NCI-H774 (cell line): ENCODE results near the gene NTRK2.
A peak's percentile ranks its signal among the peaks of the same experiment; 100 is the strongest.

Source experiments
- DNase-seq: peaks from one replicate; lab custom pipeline; 2025; lab: John Stamatoyannopoulos, UW

Gene NTRK2

GRCh38 chr9:84780385-84780784, 110.9 kb downstream of the NTRK2 start:
- DNase-seq = no peak

GRCh38 chr9:84781458-84781857, 111.9 kb downstream of the NTRK2 start:
- DNase-seq = no peak

- DNase-seq = no peak
Observed at GRCh38 chr9:84781931-84782866, 112.7 kb downstream of the NTRK2 start.

DNA sequence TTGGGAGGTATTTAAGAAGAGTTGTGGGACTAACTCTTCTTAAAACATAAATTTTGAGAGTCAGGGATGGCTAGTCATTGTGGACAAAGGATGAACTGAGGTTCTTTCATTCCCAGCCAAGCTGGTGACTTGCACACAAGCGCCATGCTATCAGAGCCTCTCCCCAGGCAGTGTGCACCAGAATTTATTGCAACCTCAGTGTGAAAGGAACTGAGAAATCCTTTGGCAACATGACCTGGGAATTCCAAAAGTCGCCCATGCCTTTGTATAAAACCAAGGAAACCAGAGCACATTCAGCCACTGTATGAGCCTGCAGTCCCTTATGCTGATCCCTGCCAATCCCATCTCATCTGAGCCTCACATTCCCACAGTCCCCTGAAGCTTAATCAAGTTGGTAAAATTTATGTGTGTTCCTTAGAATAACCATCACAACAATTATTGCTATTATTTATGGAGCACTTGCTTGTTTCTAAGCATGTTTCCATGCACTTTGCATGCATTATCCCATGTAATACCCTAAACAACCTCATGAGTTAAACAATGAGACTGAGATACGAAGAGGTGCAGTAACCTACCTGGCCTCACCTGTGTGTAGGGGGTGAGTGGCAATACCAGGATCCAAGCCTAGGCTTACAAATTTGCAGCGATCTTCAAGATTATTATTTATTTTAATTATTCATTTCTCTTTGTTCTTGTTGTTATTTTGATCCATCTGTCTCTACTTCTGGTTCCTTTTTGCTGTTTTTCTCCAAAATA, 116.4 kb downstream of the NTRK2 start:
- no peak for DNase-seq

GRCh38 chr9:84788803-84789462, 119.4 kb downstream of the NTRK2 start:
- no peak for DNase-seq

- DNase-seq = no peak
Observed at GRCh38 chr9:84789463-84789830, 119.9 kb downstream of the NTRK2 start.

DNA sequence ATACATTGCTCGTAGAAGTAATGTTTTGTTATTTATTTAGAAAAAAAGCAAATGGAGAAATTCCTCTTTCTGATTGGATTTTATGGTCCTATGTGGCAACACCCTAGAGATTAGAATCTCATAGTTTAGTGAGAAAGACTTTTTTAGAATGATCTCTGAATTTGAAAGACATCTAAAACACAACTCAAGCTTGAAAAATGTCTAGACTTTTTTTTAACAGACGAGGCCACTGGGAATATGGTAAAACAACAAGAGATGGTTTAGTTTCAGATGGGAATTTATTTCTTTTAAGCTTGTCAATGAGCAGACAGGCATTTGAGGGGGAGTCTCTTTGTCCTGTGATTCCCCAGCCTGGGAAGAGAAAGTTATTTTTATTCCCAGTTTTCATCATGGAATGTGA, 122.1 kb downstream of the NTRK2 start:
- no peak for DNase-seq

DNA sequence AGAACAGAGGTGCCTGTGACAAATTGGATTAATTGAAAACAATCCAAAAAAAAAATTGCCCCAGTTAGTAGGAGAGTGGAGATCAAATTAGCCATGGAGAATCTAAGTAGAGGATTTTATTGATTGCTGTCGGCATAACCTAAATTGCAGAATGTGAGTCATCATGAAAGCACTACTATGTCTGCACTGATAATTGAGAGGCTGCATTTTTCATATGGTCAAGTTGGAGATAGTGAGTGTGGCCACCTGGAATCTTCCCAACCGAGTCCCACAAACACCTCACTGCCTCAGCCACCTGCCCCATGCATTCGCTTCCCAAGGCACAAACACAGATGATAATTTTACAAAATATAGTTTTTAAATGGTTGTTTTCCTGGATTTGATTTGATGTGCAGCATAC, 123.7 kb downstream of the NTRK2 start:
- DNase-seq = no peak

GRCh38 chr9:84794981-84795637, 125.6 kb downstream of the NTRK2 start:
- no peak for DNase-seq

- DNase-seq = no peak
Observed at GRCh38 chr9:84796404-84796803, 126.9 kb downstream of the NTRK2 start.

DNA sequence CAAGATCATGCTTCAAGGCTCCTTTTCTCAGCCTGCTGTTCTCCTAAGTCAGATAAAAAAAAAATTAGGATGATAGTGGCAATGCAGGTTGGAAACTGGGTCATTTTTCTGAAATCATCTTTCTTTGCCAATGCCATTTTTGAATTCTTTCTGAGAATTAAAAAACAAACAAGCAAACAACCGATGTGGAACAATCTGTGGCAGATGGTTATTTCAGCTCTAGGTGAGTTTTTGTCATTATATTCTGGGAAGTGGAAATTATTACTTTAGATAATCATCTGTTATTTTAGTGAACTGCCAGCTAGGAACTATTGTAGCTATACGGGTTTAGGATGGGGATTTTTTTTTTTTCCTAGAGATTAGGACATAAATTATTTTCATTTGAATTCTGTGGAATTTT, 129.7 kb downstream of the NTRK2 start:
- DNase-seq = no peak

DNA sequence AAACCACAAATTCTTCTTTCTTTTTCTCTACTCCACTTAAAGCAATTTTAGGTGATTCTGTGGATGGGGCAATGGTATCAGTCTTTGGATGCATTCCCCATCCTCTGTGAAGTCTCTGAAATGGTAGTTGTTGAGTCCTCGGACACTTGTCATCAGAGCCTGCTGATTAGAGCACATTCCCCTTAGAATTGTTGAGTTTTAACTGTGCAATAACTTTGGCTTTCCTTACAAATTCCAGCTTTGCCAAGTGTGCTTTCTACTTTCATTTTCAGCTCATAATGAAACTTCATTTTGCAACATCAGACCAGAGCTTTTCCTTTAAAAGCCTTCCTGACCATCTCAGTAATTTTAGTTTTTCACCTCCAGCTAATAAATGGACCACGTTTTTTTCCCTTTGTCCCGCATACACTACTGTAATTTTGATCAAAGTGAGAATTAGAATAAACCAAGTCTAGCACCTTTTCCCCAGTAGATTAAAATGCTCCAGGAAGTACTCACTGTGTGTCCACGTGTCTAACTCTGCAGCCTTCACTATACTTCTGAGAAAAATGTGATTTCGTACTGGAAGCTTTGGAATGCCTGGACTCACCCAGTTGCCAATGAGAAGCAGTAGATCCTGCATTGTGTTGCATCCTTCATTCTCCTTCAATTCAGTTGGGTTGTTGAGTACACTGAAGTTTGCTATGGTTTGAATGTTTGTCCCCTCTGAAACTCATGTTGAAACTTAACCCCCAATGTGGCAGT, 135.6 kb downstream of the NTRK2 start:
- DNase-seq = no peak

DNA sequence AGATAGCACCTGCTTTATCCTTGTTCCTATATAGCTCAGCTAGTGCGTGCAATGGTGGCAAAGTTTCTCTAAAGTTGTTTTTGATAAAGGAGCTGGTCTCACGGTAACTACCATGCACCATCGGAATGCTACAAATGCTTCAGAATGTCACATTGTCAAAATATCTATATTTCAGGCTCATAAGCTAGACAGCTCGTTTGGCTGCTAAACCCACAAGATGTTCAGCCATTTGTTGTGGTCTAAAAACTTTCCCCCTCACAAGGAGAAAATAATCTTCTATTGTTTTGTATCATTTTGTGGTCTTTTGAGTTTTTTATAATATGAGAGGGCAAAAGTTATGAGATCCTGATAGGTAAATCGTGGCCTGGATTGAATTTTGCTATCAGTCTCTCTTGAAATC, 137.9 kb downstream of the NTRK2 start:
- no peak for DNase-seq

- DNase-seq = no peak
Observed at GRCh38 chr9:84807870-84808390, 138.4 kb downstream of the NTRK2 start.

GRCh38 chr9:84808416-84808815, 138.9 kb downstream of the NTRK2 start:
- DNase-seq = no peak

DNA sequence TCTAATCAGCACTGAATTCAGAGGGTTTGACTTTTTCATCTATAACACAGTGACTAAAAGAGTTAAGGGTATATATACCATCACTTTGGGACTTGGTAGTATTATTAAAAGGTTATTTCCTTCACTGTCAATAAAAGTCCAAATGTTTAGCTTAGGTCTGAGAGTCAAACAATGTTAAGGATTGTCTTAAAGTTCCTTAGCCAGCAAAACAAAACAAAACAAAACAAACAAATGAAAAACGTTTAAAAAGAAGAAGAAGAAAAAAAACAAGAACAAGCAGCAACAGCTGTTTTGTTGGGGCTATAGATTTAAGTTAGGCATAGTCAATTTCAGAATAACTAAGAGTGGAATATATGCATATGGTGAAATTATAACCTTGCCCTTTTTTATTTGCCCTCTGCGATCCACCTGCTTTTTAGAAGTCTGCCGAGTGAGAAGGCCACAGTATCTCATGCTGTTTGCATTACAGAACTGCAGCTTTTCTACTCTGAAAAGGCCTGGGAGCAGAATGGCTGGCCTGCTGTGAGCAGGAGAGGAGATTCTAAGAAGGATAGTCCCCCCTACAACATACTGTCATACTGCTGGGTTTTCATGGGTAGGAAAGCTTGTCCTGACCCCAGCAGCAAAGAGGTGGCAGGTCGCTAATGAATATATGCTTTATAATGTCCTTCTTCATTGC, 141.7 kb downstream of the NTRK2 start:
- DNase-seq = peak; percentile 23

DNA sequence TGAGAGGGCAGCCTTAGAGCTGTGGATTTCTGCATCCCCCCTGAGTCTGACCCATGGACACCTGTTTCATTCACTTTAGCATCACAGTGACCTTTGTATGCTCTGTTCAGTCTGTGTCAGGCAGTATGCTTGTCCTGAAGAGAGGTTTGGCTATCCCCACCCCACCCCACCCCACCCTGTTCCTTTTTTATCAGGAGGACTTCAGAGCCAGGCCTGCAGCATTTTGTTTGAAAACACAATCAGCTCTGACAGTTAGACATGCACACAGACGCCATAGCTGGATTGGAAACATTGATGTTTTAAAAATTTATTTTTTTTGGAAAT, 142.2 kb downstream of the NTRK2 start:
- no peak for DNase-seq

- DNase-seq = no peak
Observed at GRCh38 chr9:84812355-84812754, 142.8 kb downstream of the NTRK2 start.

- DNase-seq = no peak
Observed at GRCh38 chr9:84812847-84813246, 143.3 kb downstream of the NTRK2 start.

- no peak for DNase-seq
Observed at GRCh38 chr9:84815554-84815953, 146.0 kb downstream of the NTRK2 start.

DNA sequence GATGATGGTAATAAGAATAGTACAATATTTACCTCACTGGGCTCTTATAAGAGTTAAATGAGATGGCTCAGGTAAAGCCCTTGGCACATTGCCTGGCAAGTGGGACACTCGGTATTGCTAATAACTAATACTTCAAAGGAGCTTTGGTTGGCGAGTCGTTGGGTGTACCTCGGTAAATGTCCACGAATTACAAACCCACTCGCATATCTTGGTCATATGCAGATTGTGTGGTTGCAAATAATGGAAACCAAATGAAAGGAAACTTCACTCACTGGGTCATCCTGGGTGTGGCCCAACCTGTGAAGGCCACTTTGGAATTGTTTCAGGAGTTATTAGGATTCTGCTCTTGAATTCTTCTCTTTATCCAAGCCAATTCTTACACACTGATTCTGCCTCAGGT, 147.5 kb downstream of the NTRK2 start:
- DNase-seq = no peak
